HepG2 (cell line): ENCODE measurements around the gene TMED9. TPM values are rescaled to one million over a fixed set of nuclear protein-coding genes. Genes with fewer than 3 reads are reported as not detected.

ENCODE experiments used
- BORCS8-MEF2B ChIP-seq: sonication (generic); formaldehyde crosslinking; IDR thresholded peaks from 2 replicates; pipeline ENCODE4 v1.8.0; 2022; ENCODE audit warnings: mild to moderate bottlenecking, missing genetic modification reagents
- CCAR2 ChIP-seq: fragments of 200-400 bp; formaldehyde crosslinking; optimal IDR thresholded peaks from 2 replicates; pipeline ENCODE3; 2018; ENCODE audit warnings: low read depth, mild to moderate bottlenecking, low read length, moderate library complexity
- FOSL2 ChIP-seq: sonication (generic); formaldehyde crosslinking; IDR thresholded peaks from 2 replicates; pipeline ENCODE4 v1.4.0; 2020; ENCODE audit warnings: missing genetic modification reagents
- NFE2 ChIP-seq: sonication (generic); formaldehyde crosslinking; IDR thresholded peaks from 2 replicates; pipeline ENCODE4 v1.4.0; 2020; ENCODE audit warnings: missing genetic modification reagents
- WIZ ChIP-seq: sonication (generic); formaldehyde crosslinking; IDR thresholded peaks from 2 replicates; pipeline ENCODE4 v1.5.1; 2020; ENCODE audit warnings: mild to moderate bottlenecking, missing genetic modification reagents
- ZC3H13 ChIP-seq: sonication (generic); formaldehyde crosslinking; IDR thresholded peaks from 2 replicates; pipeline ENCODE4 v1.8.1; 2023; ENCODE audit warnings: mild to moderate bottlenecking, missing genetic modification reagents, moderate library complexity
- ZNF605 ChIP-seq: sonication (generic); formaldehyde crosslinking; IDR thresholded peaks from 2 replicates; pipeline ENCODE4 v1.8.0; 2022; ENCODE audit warnings: mild to moderate bottlenecking, missing genetic modification reagents
- ZNF777 ChIP-seq: sonication (generic); formaldehyde crosslinking; IDR thresholded peaks from 2 replicates; pipeline ENCODE4 v1.4.0; 2020; ENCODE audit warnings: missing genetic modification reagents
- polyA plus RNA-seq, 8 experiments: library from polyadenylated mRNA; depleted of rRNA in 3 of 8; stranded (reverse) in 7 of 8; unstranded in 1 of 8; fragments of >200 nt; fragmentation: Illumina TruSeq in 4 of 8; extraction: Trizol in 4 of 8; gene quantifications; 2 replicates each; pipeline versions ENCODE4 v1.2.1 to v1.2.3, GENCODE V29; 2011 to 2016; ENCODE audit warnings: low read depth in 4 of 8, missing spikeins in 1 of 8, mixed read lengths in 1 of 8; ENCODE audit not compliant: insufficient read depth in 1 of 8
- total RNA-seq, 5 experiments: library from RNA; depleted of rRNA; stranded (reverse); fragments of >200 nt; fragmentation: Illumina TruSeq; extraction: Trizol; gene quantifications; 2 replicates each; pipeline ENCODE4 v1.2.3, GENCODE V29; 2016; ENCODE audit warnings: low read depth in 1 of 5
- TF ChIP-seq, protein P1 (sequence below): sonication (generic); formaldehyde crosslinking; IDR thresholded peaks from 2 replicates; pipeline ENCODE4 v1.4.0; 2020; ENCODE audit warnings: missing genetic modification reagents
- TF ChIP-seq, protein P2 (sequence below): sonication (generic); formaldehyde crosslinking; IDR thresholded peaks from 2 replicates; pipeline ENCODE4 v1.4.0; 2020; ENCODE audit warnings: missing genetic modification reagents
- TF ChIP-seq, protein P3 (sequence below): sonication (generic); formaldehyde crosslinking; conservative IDR thresholded peaks from 2 replicates; pipeline ENCODE4 v1.4.0; 2020; ENCODE audit warnings: mild to moderate bottlenecking, missing genetic modification reagents, moderate library complexity
- TF ChIP-seq, protein P4 (sequence below): sonication (generic); formaldehyde crosslinking; IDR thresholded peaks from 2 replicates; pipeline ENCODE4 v1.4.0; 2020; ENCODE audit warnings: missing genetic modification reagents, borderline replicate concordance
- TF ChIP-seq, protein P5 (sequence below): sonication (generic); formaldehyde crosslinking; IDR thresholded peaks from 2 replicates; pipeline ENCODE4 v1.8.1; 2023; ENCODE audit warnings: mild to moderate bottlenecking, moderate library complexity, missing genetic modification reagents

Gene TMED9
- total and polyA plus RNA-seq, 2 of the 13 experiments (the other 11 are each of a cell fraction or from before 2014, with no cell fraction given) = 161 to 350 TPM

DNA sequence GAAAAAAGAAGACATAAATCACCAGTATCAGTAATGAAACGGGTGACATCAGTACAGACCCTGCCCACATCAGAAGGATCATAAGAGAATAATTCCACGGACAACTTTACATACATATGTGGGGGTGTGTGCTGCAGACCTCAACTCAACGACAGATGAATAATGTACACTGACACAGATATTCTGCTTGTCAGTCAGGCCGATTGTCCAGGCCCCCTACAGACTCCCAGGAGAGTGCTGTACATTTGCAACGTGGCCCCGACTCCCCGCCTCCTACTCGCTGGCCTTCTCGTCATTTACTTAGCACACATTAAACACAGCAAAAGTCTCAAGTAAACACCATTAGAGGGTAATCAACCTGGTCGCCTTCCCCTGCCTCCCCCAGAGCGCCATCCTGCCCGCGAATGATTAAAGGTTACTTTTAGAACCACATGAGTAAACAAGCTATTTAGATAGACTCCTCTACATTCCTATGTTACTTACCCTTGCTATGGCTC is 3.5 kb upstream of the TMED9 start (continued):
- TF ChIP-seq, protein P1, sequence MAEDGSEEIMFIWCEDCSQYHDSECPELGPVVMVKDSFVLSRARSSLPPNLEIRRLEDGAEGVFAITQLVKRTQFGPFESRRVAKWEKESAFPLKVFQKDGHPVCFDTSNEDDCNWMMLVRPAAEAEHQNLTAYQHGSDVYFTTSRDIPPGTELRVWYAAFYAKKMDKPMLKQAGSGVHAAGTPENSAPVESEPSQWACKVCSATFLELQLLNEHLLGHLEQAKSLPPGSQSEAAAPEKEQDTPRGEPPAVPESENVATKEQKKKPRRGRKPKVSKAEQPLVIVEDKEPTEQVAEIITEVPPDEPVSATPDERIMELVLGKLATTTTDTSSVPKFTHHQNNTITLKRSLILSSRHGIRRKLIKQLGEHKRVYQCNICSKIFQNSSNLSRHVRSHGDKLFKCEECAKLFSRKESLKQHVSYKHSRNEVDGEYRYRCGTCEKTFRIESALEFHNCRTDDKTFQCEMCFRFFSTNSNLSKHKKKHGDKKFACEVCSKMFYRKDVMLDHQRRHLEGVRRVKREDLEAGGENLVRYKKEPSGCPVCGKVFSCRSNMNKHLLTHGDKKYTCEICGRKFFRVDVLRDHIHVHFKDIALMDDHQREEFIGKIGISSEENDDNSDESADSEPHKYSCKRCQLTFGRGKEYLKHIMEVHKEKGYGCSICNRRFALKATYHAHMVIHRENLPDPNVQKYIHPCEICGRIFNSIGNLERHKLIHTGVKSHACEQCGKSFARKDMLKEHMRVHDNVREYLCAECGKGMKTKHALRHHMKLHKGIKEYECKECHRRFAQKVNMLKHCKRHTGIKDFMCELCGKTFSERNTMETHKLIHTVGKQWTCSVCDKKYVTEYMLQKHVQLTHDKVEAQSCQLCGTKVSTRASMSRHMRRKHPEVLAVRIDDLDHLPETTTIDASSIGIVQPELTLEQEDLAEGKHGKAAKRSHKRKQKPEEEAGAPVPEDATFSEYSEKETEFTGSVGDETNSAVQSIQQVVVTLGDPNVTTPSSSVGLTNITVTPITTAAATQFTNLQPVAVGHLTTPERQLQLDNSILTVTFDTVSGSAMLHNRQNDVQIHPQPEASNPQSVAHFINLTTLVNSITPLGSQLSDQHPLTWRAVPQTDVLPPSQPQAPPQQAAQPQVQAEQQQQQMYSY (CRISPR knock-in tag) = no peak
- TF ChIP-seq ZNF605 (CRISPR knock-in tag) = 0 out of 2 replicates have a peak, but pooled peaks have one; percentile 27
- TF ChIP-seq, protein P2, sequence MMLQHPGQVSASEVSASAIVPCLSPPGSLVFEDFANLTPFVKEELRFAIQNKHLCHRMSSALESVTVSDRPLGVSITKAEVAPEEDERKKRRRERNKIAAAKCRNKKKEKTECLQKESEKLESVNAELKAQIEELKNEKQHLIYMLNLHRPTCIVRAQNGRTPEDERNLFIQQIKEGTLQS (CRISPR knock-in tag) = no peak
- no peak for TF ChIP-seq CCAR2
- TF ChIP-seq ZNF777 (CRISPR knock-in tag) = no peak
- TF ChIP-seq, protein P3, sequence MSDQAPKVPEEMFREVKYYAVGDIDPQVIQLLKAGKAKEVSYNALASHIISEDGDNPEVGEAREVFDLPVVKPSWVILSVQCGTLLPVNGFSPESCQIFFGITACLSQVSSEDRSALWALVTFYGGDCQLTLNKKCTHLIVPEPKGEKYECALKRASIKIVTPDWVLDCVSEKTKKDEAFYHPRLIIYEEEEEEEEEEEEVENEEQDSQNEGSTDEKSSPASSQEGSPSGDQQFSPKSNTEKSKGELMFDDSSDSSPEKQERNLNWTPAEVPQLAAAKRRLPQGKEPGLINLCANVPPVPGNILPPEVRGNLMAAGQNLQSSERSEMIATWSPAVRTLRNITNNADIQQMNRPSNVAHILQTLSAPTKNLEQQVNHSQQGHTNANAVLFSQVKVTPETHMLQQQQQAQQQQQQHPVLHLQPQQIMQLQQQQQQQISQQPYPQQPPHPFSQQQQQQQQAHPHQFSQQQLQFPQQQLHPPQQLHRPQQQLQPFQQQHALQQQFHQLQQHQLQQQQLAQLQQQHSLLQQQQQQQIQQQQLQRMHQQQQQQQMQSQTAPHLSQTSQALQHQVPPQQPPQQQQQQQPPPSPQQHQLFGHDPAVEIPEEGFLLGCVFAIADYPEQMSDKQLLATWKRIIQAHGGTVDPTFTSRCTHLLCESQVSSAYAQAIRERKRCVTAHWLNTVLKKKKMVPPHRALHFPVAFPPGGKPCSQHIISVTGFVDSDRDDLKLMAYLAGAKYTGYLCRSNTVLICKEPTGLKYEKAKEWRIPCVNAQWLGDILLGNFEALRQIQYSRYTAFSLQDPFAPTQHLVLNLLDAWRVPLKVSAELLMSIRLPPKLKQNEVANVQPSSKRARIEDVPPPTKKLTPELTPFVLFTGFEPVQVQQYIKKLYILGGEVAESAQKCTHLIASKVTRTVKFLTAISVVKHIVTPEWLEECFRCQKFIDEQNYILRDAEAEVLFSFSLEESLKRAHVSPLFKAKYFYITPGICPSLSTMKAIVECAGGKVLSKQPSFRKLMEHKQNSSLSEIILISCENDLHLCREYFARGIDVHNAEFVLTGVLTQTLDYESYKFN (CRISPR knock-in tag) = peak; percentile 83
- TF ChIP-seq ZC3H13 (CRISPR knock-in tag) = no peak
- TF ChIP-seq, protein P4, sequence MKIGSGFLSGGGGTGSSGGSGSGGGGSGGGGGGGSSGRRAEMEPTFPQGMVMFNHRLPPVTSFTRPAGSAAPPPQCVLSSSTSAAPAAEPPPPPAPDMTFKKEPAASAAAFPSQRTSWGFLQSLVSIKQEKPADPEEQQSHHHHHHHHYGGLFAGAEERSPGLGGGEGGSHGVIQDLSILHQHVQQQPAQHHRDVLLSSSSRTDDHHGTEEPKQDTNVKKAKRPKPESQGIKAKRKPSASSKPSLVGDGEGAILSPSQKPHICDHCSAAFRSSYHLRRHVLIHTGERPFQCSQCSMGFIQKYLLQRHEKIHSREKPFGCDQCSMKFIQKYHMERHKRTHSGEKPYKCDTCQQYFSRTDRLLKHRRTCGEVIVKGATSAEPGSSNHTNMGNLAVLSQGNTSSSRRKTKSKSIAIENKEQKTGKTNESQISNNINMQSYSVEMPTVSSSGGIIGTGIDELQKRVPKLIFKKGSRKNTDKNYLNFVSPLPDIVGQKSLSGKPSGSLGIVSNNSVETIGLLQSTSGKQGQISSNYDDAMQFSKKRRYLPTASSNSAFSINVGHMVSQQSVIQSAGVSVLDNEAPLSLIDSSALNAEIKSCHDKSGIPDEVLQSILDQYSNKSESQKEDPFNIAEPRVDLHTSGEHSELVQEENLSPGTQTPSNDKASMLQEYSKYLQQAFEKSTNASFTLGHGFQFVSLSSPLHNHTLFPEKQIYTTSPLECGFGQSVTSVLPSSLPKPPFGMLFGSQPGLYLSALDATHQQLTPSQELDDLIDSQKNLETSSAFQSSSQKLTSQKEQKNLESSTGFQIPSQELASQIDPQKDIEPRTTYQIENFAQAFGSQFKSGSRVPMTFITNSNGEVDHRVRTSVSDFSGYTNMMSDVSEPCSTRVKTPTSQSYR = peak; percentile 60; the same call in 1 of the 2 replicates
- peak; percentile 23; the same call in 1 of the 2 replicates for TF ChIP-seq FOSL2 (CRISPR knock-in tag)
- TF ChIP-seq, protein P5, sequence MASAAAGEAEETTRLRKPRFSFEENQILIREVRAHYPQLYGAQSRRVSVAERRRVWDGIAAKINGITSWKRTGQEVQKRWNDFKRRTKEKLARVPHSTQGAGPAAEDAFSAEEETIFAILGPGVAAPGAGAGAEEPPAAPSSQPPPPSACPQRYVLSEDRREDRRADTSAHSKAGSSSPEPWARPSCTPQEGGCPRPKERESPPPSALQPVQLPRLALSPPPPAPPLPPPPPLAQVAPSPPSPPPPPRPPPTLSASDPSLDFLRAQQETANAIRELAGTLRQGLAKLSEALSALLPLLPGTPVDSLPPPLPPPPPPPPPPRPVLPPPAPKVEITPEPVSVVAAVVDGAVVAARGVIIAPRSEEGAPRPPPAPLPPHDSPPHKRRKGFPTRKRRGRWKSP (CRISPR knock-in tag) = no peak; the same call in 1 of the 2 replicates
- TF ChIP-seq BORCS8-MEF2B (CRISPR knock-in tag) = no peak
- TF ChIP-seq NFE2 (CRISPR knock-in tag) = no peak
- TF ChIP-seq WIZ (CRISPR knock-in tag) = no peak
